Measurements from ENCODE around the gene ATXN2. TPM values are rescaled to one million over a fixed set of nuclear protein-coding genes. Genes with fewer than 3 reads are reported as not detected.

The ATXN2 gene
- total and polyA plus RNA-seq, 10 donors = 7.7 to 77.8 (median 56.8) TPM

DNA sequence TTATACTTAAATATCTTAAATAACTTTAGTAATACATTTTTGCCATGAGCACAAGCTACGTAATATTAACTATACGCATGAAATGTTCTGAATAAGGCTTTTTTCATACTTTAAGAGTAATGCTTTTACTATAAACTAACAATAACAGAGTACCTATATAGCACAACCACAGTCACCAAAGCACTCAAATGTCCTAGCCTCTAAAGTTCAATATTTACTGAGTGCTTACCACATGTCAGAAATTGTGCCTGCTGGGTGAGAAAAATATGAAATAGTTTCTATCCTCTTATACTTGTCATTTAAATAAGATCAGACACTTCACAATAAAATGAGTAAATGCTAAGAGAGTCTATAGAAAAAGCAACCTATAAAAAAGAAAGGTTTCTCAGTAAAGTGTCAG is 110.3 kb downstream of the ATXN2 start:
- Histone ChIP-seq H3K27ac (no peak overlapping the region), H3K4me1 (no peaks in the 10 kb centered on the region), H3K36me3 (peaks cover 3 to 100% (median 72%) of the 10 kb centered on the region in 6 donors), H3K27me3 (replicated peaks in 1 of 7) (no peaks in the 10 kb centered on the region), H3K4me3 (no peak overlapping the region), H3K9me3 (no peaks in the 10 kb centered on the region)
- WGBS, 5 donors = 98 to 99% (median 98%) methylated on average over 2 of the region's 2 CpGs
- TF ChIP-seq, protein P1, sequence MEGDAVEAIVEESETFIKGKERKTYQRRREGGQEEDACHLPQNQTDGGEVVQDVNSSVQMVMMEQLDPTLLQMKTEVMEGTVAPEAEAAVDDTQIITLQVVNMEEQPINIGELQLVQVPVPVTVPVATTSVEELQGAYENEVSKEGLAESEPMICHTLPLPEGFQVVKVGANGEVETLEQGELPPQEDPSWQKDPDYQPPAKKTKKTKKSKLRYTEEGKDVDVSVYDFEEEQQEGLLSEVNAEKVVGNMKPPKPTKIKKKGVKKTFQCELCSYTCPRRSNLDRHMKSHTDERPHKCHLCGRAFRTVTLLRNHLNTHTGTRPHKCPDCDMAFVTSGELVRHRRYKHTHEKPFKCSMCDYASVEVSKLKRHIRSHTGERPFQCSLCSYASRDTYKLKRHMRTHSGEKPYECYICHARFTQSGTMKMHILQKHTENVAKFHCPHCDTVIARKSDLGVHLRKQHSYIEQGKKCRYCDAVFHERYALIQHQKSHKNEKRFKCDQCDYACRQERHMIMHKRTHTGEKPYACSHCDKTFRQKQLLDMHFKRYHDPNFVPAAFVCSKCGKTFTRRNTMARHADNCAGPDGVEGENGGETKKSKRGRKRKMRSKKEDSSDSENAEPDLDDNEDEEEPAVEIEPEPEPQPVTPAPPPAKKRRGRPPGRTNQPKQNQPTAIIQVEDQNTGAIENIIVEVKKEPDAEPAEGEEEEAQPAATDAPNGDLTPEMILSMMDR (IDR thresholded peaks at IDR 0.05 in 8 of 11, conservative IDR thresholded peaks at IDR 0.05 in 3 of 11) = no peak
- TF ChIP-seq POLR2A (IDR thresholded peaks at IDR 0.05) = no peak
- TF ChIP-seq POLR2AphosphoS5 (IDR thresholded peaks at IDR 0.05) = no peak
- intact Hi-C loops (cut with DNase I; ENCODE audit: low total_unique reads) = no loop called here
- no peak for DNase-seq

DNA sequence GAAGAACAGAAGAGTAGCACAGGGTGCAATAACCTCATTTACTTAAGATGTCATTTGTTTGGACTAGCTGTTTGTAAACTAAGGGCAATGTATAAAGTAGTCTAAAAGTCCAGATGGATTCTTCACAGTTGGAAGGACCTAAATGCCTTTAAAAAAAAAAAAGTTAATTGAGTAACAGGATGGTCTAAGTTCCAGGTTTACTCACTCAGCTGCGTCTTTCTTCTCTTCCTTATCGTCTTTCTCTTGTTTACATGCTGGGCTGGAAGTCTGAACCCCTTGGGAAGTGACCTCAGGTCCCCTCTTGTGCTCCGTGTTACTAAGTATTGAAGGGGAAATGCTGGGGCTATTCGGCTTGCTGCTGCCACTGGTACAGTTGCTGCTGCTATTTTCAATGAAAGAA is 110.8 kb downstream of the ATXN2 start:
- peaks cover 3 to 100% (median 74%) of the 10 kb centered on the region in 6 donors for H3K36me3 ChIP-seq

DNA sequence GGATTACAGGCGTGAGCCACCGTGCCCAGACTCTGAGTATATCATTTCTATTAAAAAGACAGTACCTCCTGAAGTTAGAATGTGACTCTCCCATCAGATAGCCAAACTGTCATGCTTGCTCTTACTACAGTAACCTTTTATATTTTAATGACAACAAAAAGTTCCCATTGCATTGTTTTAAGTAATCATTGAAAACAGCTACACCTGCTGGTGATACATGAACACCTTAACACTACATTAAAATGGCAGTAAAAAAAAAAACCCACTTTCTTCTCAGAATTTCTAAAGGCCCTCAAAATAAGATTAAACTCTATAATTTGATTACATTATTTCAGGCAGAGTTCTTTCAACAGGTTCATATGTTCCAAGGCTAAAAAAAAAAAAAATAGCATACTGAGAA is 116.7 kb downstream of the ATXN2 start:
- Histone ChIP-seq H3K27me3 (replicated peaks in 1 of 7) (no peaks in the 10 kb centered on the region), H3K27ac (no peak overlapping the region), H3K4me1 (no peaks in the 10 kb centered on the region), H3K36me3 (peaks cover 3 to 100% (median 62%) of the 10 kb centered on the region in 6 donors), H3K4me3 (no peak overlapping the region), H3K9me3 (no peaks in the 10 kb centered on the region)
- intact Hi-C loops (cut with DNase I; ENCODE audit: low total_unique reads) = no loop called here
- TF ChIP-seq, protein P1 (IDR thresholded peaks at IDR 0.05 in 8 of 11, conservative IDR thresholded peaks at IDR 0.05 in 3 of 11) = peak in 4 of 11 experiments; percentile 7 to 28 (median 15)
- TF ChIP-seq POLR2A (IDR thresholded peaks at IDR 0.05) = no peak
- DNase-seq = no peak
- 92 to 100% (median 97%) methylated on average over 2 of the region's 2 CpGs for WGBS, 5 donors

More for the DNA sequence above, 110.8 kb downstream of the ATXN2 start:
- no peaks in the 10 kb centered on the region for H3K4me1 ChIP-seq
- WGBS, 5 donors = 72 to 84% (median 82%) methylated on average over 4 of the region's 4 CpGs
- no peaks in the 10 kb centered on the region for H3K27me3 ChIP-seq (replicated peaks in 1 of 7)
- no peak for DNase-seq
- H3K27ac ChIP-seq = no peak overlapping the region
- H3K9me3 ChIP-seq = no peaks in the 10 kb centered on the region
- TF ChIP-seq POLR2AphosphoS5 (IDR thresholded peaks at IDR 0.05) (no peak), POLR2A (IDR thresholded peaks at IDR 0.05) (no peak)
- TF ChIP-seq, protein P1 (IDR thresholded peaks at IDR 0.05 in 8 of 11, conservative IDR thresholded peaks at IDR 0.05 in 3 of 11) = no peak
- intact Hi-C loops (cut with DNase I; ENCODE audit: low total_unique reads) = no loop called here
- H3K4me3 ChIP-seq = no peak overlapping the region

DNA sequence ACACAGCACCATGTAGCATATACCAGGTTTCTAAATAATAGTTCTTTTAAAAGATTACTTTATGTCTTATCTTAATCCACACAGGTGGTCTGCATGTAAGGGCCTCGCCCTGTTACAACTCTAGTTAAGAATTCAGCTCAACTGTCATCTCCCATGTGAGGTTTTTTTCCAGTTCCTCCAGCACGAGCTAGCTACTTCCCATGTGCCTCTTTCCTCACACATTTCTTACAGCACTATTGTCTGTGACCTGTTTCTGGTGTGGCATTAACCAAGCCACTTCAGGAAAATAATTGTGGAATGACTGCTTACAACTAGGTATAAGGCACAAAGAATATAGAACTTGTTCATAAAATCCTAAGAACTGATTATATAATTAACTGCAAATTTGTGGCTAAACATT is 127.9 kb downstream of the ATXN2 start:
- intact Hi-C loops (cut with DNase I; ENCODE audit: low total_unique reads) = no loop called here
- Histone ChIP-seq H3K9me3 (no peaks in the 10 kb centered on the region), H3K4me3 (no peak overlapping the region), H3K27me3 (replicated peaks in 1 of 7) (no peaks in the 10 kb centered on the region), H3K27ac (no peak overlapping the region), H3K4me1 (no peaks in the 10 kb centered on the region), H3K36me3 (peaks cover 3 to 100% (median 45%) of the 10 kb centered on the region in 6 donors)
- WGBS, 5 donors = 57 to 86% (median 65%) methylated on average over 2 of the region's 2 CpGs
- no peak for DNase-seq
- no peak for TF ChIP-seq POLR2AphosphoS5 (IDR thresholded peaks at IDR 0.05)
- TF ChIP-seq, protein P1 (IDR thresholded peaks at IDR 0.05 in 8 of 11, conservative IDR thresholded peaks at IDR 0.05 in 3 of 11) = no peak
- no peak for TF ChIP-seq POLR2A (IDR thresholded peaks at IDR 0.05)
